Peyer's patch (tissue), 4 donors: ENCODE data around the gene LIPK.

ENCODE experiments used
- POLR2A ChIP-seq, 2 donors: fragments of 450-650 bp; IDR thresholded peaks; one replicate each; pipeline ENCODE4 v1.5.1; 2017; ENCODE audit warnings: antibody characterized with exemption in 2 of 2, mild to moderate bottlenecking in 2 of 2, moderate library complexity in 2 of 2
- TF ChIP-seq, protein P1 (sequence below), 6 experiments: fragments of 450-650 bp in 4 of 6; fragments of 200-600 bp in 2 of 6; sonication (generic) in 1 of 6; IDR thresholded peaks; one replicate each; pipeline ENCODE4 v1.5.1; 2017 to 2019; ENCODE audit warnings: antibody characterized with exemption in 6 of 6, mild to moderate bottlenecking in 3 of 6, moderate library complexity in 1 of 6

DNA sequence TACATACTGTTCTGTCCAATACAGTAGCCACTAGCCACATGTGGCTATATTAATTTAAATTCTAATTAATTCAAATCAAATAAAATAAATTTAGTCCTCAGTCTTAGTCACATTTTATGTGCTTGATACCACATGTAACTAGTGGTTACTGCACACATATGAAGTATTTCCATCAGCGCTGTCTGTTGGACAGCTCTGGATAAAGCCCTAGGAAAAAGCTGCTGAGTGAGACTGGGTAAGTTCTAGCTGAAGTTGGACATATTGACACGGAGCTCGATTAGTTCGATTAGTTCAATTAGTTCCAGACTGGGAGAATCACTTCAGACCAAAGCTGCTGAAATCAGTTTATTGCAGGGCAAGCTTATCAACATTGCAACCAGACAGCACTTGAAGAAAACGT lies 81.4 kb downstream of the LIPK start:
- TF ChIP-seq, protein P1, sequence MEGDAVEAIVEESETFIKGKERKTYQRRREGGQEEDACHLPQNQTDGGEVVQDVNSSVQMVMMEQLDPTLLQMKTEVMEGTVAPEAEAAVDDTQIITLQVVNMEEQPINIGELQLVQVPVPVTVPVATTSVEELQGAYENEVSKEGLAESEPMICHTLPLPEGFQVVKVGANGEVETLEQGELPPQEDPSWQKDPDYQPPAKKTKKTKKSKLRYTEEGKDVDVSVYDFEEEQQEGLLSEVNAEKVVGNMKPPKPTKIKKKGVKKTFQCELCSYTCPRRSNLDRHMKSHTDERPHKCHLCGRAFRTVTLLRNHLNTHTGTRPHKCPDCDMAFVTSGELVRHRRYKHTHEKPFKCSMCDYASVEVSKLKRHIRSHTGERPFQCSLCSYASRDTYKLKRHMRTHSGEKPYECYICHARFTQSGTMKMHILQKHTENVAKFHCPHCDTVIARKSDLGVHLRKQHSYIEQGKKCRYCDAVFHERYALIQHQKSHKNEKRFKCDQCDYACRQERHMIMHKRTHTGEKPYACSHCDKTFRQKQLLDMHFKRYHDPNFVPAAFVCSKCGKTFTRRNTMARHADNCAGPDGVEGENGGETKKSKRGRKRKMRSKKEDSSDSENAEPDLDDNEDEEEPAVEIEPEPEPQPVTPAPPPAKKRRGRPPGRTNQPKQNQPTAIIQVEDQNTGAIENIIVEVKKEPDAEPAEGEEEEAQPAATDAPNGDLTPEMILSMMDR (IDR thresholded peaks at IDR 0.05) = no peak
- no peak for TF ChIP-seq POLR2A (IDR thresholded peaks at IDR 0.05)
